ENCODE results near the gene ACSL6.

DNA sequence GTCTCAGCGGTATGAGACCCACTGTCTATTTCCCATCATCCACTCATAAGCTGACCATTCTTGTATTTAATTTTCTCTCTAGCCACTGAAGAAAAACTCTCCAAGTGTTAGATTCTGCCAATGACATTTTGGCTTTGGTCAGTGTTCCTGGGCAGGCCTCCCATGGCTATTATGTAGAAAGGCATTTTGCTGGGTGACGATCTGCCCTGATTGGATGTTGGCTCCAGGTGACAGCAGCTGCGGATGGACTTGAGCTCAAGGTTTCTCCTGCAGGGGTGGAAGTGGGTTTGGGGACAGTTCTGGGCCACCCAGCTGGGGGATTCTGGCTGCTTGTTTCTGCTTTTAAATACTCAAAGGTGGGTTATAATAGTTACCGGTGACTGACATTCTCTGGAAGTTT lies 31.6 kb downstream of the ACSL6 start:
- TF ChIP-seq EZH2 (IDR thresholded peaks at IDR 0.05; ENCODE audit: borderline replicate concordance) = no peak
- TF ChIP-seq, protein P1, sequence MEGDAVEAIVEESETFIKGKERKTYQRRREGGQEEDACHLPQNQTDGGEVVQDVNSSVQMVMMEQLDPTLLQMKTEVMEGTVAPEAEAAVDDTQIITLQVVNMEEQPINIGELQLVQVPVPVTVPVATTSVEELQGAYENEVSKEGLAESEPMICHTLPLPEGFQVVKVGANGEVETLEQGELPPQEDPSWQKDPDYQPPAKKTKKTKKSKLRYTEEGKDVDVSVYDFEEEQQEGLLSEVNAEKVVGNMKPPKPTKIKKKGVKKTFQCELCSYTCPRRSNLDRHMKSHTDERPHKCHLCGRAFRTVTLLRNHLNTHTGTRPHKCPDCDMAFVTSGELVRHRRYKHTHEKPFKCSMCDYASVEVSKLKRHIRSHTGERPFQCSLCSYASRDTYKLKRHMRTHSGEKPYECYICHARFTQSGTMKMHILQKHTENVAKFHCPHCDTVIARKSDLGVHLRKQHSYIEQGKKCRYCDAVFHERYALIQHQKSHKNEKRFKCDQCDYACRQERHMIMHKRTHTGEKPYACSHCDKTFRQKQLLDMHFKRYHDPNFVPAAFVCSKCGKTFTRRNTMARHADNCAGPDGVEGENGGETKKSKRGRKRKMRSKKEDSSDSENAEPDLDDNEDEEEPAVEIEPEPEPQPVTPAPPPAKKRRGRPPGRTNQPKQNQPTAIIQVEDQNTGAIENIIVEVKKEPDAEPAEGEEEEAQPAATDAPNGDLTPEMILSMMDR (IDR thresholded peaks at IDR 0.05; ENCODE audit: poor library complexity) = no peak

All from hepatocyte (in vitro differentiated cells).